Sciatic nerve (tissue), 2 donors: ENCODE data around the gene AKT1. TPM values are rescaled to one million over a fixed set of nuclear protein-coding genes. Genes with fewer than 3 reads are reported as not detected.
"Not testable (repeated sequence)": the region's sequence is repeated elsewhere in the genome, so short reads cannot be mapped to it uniquely, and the experiment has no call there.

Experiments used
- ATAC-seq: fragments of 200-7000 bp; cut with Tn5 transposase; one replicate; pipeline ENCODE4 v1.9.1; 2020; ENCODE audit warnings: mild to moderate bottlenecking, moderate library complexity
- DNase-seq: peaks from one replicate; pipeline ENCODE4 v3.0.0-alpha.2; 2020; ENCODE audit warnings: low spot score
- intact Hi-C: fragments of 100-400 bp; cut with DNase I; formaldehyde crosslinking; loops from one replicate; pipeline ENCODE4 v1.14.2; 2022
- total RNA-seq: library from RNA; stranded (reverse); fragmentation: NEBNext Ultra II Directional; extraction: Animal tissue kit (Norgen Biotek cat#: 25700); gene quantifications from one replicate; pipeline ENCODE4 v1.2.1, GENCODE V29; 2021
- donor health status: DM: no; HTN: no; CAD: no.
- donor health status: DM: no; HTN: no; CAD: no.

AKT1 gene
- total RNA-seq, 1 donor from 2014 or later = 90.4 TPM

- peak; percentile 48 for DNase-seq
- intact Hi-C loops = loop anchor here (5.0 kb wide), 1 partner anchor 54 kb away; no protein-coding TSS in a partner anchor
- no peak for ATAC-seq
Measured at GRCh38 chr14:104821229-104821945, 25.8 kb upstream of the AKT1 start.

- intact Hi-C loops = loop anchor here (5.0 kb wide), 1 partner anchor 53 kb away; no protein-coding TSS in a partner anchor
- DNase-seq (peak; percentile 69), ATAC-seq (peak; percentile 36)
Measured at GRCh38 chr14:104820669-104821228, 25.2 kb upstream of the AKT1 start.

- ATAC-seq (no peak), DNase-seq (peak; percentile 60)
- intact Hi-C loops = no loop called here
Measured at GRCh38 chr14:104819361-104819781, 23.8 kb upstream of the AKT1 start.

GRCh38 chr14:104818714-104819161 is 23.2 kb upstream of the AKT1 start:
- ATAC-seq = no peak
- DNase-seq = peak; percentile 53
- intact Hi-C loops = no loop called here

GRCh38 chr14:104817930-104818713 is 22.6 kb upstream of the AKT1 start:
- DNase-seq (peak; percentile 23), ATAC-seq (no peak)
- intact Hi-C loops = no loop called here

GRCh38 chr14:104816616-104816884 is 21.0 kb upstream of the AKT1 start:
- intact Hi-C loops = no loop called here
- no peak for DNase-seq
- ATAC-seq = peak; percentile 23

GRCh38 chr14:104814701-104815100 is 19.2 kb upstream of the AKT1 start:
- ATAC-seq, intact Hi-C loops: not testable (repeated sequence)

GRCh38 chr14:104813286-104813685 is 17.7 kb upstream of the AKT1 start:
- peak; percentile 8 for DNase-seq
- intact Hi-C loops = no loop called here
- no peak for ATAC-seq

More at GRCh38 chr14:104814701-104815100, 19.2 kb upstream of the AKT1 start:
- peak; percentile 43 for DNase-seq

- intact Hi-C loops = no loop called here
- ATAC-seq (no peak), DNase-seq (no peak)
Measured at GRCh38 chr14:104810316-104810715, 14.8 kb upstream of the AKT1 start.

GRCh38 chr14:104808456-104808855 is 12.9 kb upstream of the AKT1 start:
- intact Hi-C loops = no loop called here
- ATAC-seq (no peak), DNase-seq (peak; percentile 47)

- ATAC-seq (no peak), DNase-seq (no peak)
- intact Hi-C loops = no loop called here
Measured at GRCh38 chr14:104806625-104807465, 11.3 kb upstream of the AKT1 start.

- intact Hi-C loops = no loop called here
- ATAC-seq = no peak
- no peak for DNase-seq
Measured at GRCh38 chr14:104805941-104806624, 10.5 kb upstream of the AKT1 start.

- intact Hi-C loops = no loop called here
- no peak for DNase-seq
- peak; percentile 23 for ATAC-seq
Measured at GRCh38 chr14:104805326-104805678, 9.8 kb upstream of the AKT1 start.

GRCh38 chr14:104804481-104805325 is 9.2 kb upstream of the AKT1 start:
- ATAC-seq = no peak
- DNase-seq = no peak
- intact Hi-C loops = no loop called here

- intact Hi-C loops = no loop called here
- no peak for DNase-seq
- ATAC-seq = no peak
Measured at GRCh38 chr14:104803912-104804410, 8.4 kb upstream of the AKT1 start.

GRCh38 chr14:104803280-104803911 is 7.8 kb upstream of the AKT1 start:
- intact Hi-C loops = no loop called here
- no peak for ATAC-seq

More at GRCh38 chr14:104803280-104803911, 7.8 kb upstream of the AKT1 start:
- no peak for DNase-seq
